Progenitor cell of endocrine pancreas (in vitro differentiated cells): ENCODE measurements around the gene VPS52. TPM values are rescaled to one million over a fixed set of nuclear protein-coding genes. Genes with fewer than 3 reads are reported as not detected.
A peak's percentile ranks its signal among the peaks of the same experiment; 100 is the strongest.
"Not testable (repeated sequence)": the region's sequence is repeated elsewhere in the genome, so short reads cannot be mapped to it uniquely, and the experiment has no call there.

Experiments
- DNase-seq: peaks from one replicate; pipeline ENCODE4 v3.0.0; 2021; ENCODE audit warnings: low spot score; ENCODE audit not compliant: unreplicated experiment
- H3K27ac Mint-ChIP-seq: 2 replicates; pipeline ENCODE4 v1.8.0; 2021; ENCODE audit warnings: mild to moderate bottlenecking, moderate library complexity, mixed read lengths
- H3K27me3 Mint-ChIP-seq: 2 replicates; pipeline ENCODE4 v1.8.0; 2021; ENCODE audit warnings: mixed read lengths
- H3K36me3 Mint-ChIP-seq: 2 replicates; pipeline ENCODE4 v1.8.0; 2022; ENCODE audit warnings: mixed read lengths; ENCODE audit not compliant: insufficient read depth
- H3K4me1 Mint-ChIP-seq: 2 replicates; pipeline ENCODE4 v1.8.0; 2021; ENCODE audit warnings: low read depth, mixed read lengths
- H3K4me3 Mint-ChIP-seq: 2 replicates; pipeline ENCODE4 v1.8.0; 2021; ENCODE audit warnings: low read depth, mild to moderate bottlenecking, moderate library complexity, mixed read lengths
- H3K9me3 Mint-ChIP-seq: 2 replicates; pipeline ENCODE4 v1.8.0; 2021; ENCODE audit warnings: low read depth, mixed read lengths
- CTCF ChIP-seq: fragments of 200-600 bp; sonication (generic); IDR thresholded peaks from one replicate; pipeline ENCODE4 v1.5.0; 2021; ENCODE audit warnings: antibody characterized with exemption, mild to moderate bottlenecking; ENCODE audit not compliant: unreplicated experiment
- total RNA-seq: library from RNA; stranded (reverse); gene quantifications from 2 replicates; pipeline ENCODE4 v1.2.1, GENCODE V29; 2021

VPS52 gene
- total RNA-seq, 1 donor from 2014 or later, result 77.2 TPM

GRCh38 chr6:33273129-33273923 lies 1.6 kb upstream of the VPS52 start:
- peaks cover 36% of the 10 kb centered on the region for H3K4me1 Mint-ChIP-seq
- peak overlapping the region; percentile 100 for H3K4me3 Mint-ChIP-seq
- H3K27ac Mint-ChIP-seq, result peak overlapping the region; percentile 99
- H3K27me3 Mint-ChIP-seq, result no peaks in the 10 kb centered on the region
- DNase-seq, result no peak
- H3K36me3 Mint-ChIP-seq, result peaks cover 17% of the 10 kb centered on the region
- TF ChIP-seq CTCF, result no peak
- H3K9me3 Mint-ChIP-seq, result no peaks in the 10 kb centered on the region

GRCh38 chr6:33272275-33273128 lies 826 bp upstream of the VPS52 start:
- TF ChIP-seq CTCF, result no peak
- Mint-ChIP-seq H3K36me3 (peaks cover 22% of the 10 kb centered on the region), H3K4me1 (peaks cover 33% of the 10 kb centered on the region), H3K27ac (peak overlapping the region; percentile 99), H3K4me3 (peak overlapping the region; percentile 100), H3K9me3 (no peaks in the 10 kb centered on the region), H3K27me3 (no peaks in the 10 kb centered on the region)
- no peak for DNase-seq

DNA sequence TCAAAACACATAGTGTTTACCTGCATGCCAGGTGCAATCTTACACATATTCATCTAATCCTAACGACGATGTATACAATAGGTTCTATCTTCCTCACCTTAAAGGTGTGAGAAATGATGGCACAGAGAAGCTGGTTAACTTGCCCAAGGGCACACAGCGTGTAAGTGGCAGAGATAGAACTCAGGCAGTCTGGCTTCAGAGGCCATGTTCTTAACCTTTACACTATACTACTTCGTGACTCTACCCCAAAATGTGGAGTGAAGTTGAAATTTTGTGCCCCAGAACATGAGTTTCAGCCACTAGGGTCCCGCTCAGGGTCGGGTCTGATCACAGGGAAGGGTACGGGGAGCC lies 584 bp downstream of the VPS52 start:
- Mint-ChIP-seq H3K27me3 (no peaks in the 10 kb centered on the region), H3K27ac (peak overlapping the region; percentile 99), H3K36me3 (peaks cover 20% of the 10 kb centered on the region), H3K9me3 (no peaks in the 10 kb centered on the region), H3K4me1 (peaks cover 27% of the 10 kb centered on the region), H3K4me3 (peak overlapping the region; percentile 100)
- TF ChIP-seq CTCF, result peak; percentile 28
- no peak for DNase-seq

GRCh38 chr6:33264015-33264414 lies 7.7 kb downstream of the VPS52 start:
- no peak for TF ChIP-seq CTCF
- DNase-seq, result no peak
- Mint-ChIP-seq H3K4me3 (no peak overlapping the region), H3K4me1 (no peaks in the 10 kb centered on the region), H3K27ac (no peak overlapping the region), H3K9me3 (no peaks in the 10 kb centered on the region), H3K36me3 (peaks cover 38% of the 10 kb centered on the region), H3K27me3 (no peaks in the 10 kb centered on the region)

DNA sequence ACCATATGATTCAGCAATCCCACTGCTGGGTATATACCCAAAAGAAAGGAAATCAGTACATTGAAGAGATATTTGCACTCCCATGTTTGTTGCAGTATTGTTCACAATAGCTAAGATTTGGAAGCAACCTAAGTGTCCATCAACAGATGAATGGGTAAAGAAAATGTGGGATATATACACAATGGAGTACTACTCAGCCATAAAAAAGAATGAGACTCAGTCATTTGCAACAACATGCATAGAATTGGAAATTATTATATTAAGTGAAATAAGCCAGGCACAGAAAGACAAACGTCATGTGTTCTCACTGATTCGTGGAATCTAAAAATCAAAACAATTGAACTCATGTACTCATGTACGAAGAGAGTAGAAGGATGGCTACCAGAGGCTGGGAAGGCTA lies 9.2 kb downstream of the VPS52 start:
- not testable (repeated sequence) for H3K4me3 Mint-ChIP-seq, H3K27ac Mint-ChIP-seq, H3K27me3 Mint-ChIP-seq

More for the DNA sequence above, 9.2 kb downstream of the VPS52 start:
- H3K4me1 Mint-ChIP-seq, DNase-seq, H3K9me3 Mint-ChIP-seq: not testable (repeated sequence)
- peaks cover 39% of the 10 kb centered on the region for H3K36me3 Mint-ChIP-seq
